Stimulated activated CD4-positive, alpha-beta T cell treated with anti-CD3 and anti-CD28 coated beads, Interleukin-1b, Interleukin-23, amount 100 ng/mL, for 48 hours (primary cell): Measurements from ENCODE around the gene ZFAND3.

Experiments
- DNase-seq: peaks from one replicate; pipeline ENCODE4 v3.0.0-alpha.2; 2020

Gene ZFAND3

GRCh38 chr6:38141716-38142115, 322.2 kb downstream of the ZFAND3 start:
- no peak for DNase-seq

- no peak for DNase-seq
Measured at GRCh38 chr6:38142178-38142902, 322.8 kb downstream of the ZFAND3 start.

GRCh38 chr6:38143191-38144150, 323.9 kb downstream of the ZFAND3 start:
- DNase-seq = no peak

- no peak for DNase-seq
Measured at GRCh38 chr6:38144365-38144945, 324.9 kb downstream of the ZFAND3 start.

GRCh38 chr6:38146021-38146733, 326.6 kb downstream of the ZFAND3 start:
- no peak for DNase-seq

GRCh38 chr6:38146734-38147027, 327.2 kb downstream of the ZFAND3 start:
- DNase-seq = no peak

- no peak for DNase-seq
Measured at GRCh38 chr6:38148606-38149005, 329.1 kb downstream of the ZFAND3 start.

- DNase-seq = no peak
Measured at GRCh38 chr6:38149531-38149930, 330.0 kb downstream of the ZFAND3 start.

GRCh38 chr6:38150021-38150420, 330.5 kb downstream of the ZFAND3 start:
- DNase-seq = no peak

GRCh38 chr6:38150681-38151296, 331.3 kb downstream of the ZFAND3 start:
- DNase-seq = no peak

GRCh38 chr6:38151580-38152500, 332.3 kb downstream of the ZFAND3 start:
- DNase-seq = no peak

GRCh38 chr6:38152620-38153019, 333.1 kb downstream of the ZFAND3 start:
- DNase-seq = no peak

GRCh38 chr6:38153076-38153797, 333.7 kb downstream of the ZFAND3 start:
- no peak for DNase-seq

GRCh38 chr6:38153798-38154345, 334.3 kb downstream of the ZFAND3 start:
- DNase-seq = no peak

- no peak for DNase-seq
Measured at GRCh38 chr6:38154731-38155130, 335.2 kb downstream of the ZFAND3 start.

- no peak for DNase-seq
Measured at GRCh38 chr6:38155144-38155543, 335.6 kb downstream of the ZFAND3 start.

- DNase-seq = no peak
Measured at GRCh38 chr6:38155621-38156204, 336.2 kb downstream of the ZFAND3 start.

GRCh38 chr6:38156818-38157565, 337.5 kb downstream of the ZFAND3 start:
- DNase-seq = no peak

- no peak for DNase-seq
Measured at GRCh38 chr6:38157905-38158304, 338.4 kb downstream of the ZFAND3 start.
